Activated CD4-positive, alpha-beta T cell treated with anti-CD3 and anti-CD28 coated beads, Interleukin-2, amount 50 U/mL, for 16 hours (primary cell): ENCODE data around the gene FAM43A.
A peak's percentile ranks its signal among the peaks of the same experiment; 100 is the strongest.

Source experiments
- DNase-seq: peaks from one replicate; pipeline ENCODE4 v3.0.0-alpha.2; 2020

The FAM43A gene

DNA sequence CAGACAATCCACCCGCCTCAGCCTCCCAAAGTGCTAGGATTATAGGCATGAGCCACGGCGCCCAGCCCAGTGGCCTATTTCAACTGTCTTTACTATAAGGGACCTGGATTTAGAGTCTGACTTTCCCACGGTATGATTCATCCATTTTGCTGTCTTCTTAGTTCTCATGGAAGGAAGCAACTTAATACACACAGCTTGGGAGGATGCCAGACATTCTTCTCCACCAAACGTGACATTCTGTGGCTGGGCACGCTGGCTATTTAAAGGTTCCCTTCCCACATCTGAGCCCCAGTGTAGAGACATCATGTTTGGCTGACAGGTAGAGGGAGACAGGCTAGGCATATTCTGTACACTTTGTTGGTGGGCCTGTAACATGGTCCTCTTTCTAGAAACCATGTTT lies 26.2 kb downstream of the FAM43A start:
- no peak for DNase-seq

DNA sequence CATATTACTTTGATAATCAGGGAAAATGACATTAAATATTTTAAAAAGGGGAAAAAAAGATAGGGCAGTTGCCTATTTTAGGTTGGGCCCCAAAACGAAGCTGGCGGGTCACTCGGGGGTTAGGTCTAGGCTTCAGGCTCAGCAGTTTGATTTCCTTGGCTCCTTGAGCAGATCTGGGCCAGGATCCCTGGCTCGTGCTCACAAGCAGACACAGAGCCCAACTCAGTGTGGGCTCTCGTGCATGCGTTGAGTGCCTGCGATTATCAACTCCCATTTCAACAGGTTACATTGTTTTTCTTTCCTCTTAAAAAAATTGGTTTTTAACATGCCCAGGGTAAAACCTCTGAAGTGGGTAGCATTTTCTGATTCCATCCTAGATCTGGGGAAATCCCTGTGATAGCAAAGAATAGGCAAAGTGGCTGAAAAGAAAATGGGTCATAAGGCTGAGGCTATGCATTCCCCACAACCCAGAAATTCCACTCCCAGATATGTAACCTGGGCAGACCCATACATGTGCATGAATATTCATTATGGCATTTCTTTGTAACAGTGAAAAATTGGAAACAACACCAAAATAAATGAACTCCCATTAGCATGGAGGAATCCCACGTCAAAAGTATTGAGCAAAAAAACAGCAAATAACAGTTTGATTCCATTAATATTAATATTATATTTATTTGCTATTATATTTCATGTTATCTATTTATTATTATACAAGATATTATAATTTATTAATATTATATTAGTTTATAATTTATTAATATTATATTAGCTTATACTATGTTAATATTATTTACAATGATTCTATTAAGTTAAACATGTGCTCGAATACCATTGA lies 27.8 kb downstream of the FAM43A start:
- DNase-seq = no peak

DNA sequence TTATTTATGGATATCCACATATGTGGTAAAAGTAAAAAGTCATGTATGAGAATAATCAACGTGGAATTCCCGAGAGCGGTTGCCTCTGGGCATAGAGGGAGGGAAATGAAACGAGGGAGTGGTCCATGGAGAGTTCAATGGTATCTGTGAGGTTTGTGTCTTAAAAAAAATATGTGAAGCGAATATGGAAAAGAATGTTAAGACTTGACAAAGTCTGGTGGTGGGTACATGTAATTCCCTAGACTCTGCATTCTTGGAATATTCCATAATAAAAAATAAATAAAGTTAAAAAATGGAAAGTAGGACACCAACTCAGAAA lies 28.4 kb downstream of the FAM43A start:
- DNase-seq = no peak

DNA sequence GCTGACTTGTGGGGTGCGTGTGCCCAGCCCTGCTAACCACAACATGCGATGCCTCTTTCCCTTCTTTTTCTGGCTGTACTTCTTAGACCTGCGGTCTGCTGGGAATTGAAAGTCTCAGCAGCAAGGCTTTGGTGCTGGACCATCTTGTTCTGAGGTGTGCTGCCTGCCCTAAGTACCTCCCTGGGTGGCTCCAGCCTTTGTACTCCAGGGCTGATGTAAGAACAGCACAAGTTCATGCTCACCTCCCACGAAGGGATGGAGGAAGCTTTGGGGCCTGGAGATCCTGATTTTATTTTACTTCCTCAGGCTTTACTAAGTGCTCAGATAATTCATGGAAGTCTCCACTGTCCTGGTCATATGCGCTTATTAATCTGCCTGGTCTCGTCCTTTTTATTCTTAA lies 28.9 kb downstream of the FAM43A start:
- no peak for DNase-seq

DNA sequence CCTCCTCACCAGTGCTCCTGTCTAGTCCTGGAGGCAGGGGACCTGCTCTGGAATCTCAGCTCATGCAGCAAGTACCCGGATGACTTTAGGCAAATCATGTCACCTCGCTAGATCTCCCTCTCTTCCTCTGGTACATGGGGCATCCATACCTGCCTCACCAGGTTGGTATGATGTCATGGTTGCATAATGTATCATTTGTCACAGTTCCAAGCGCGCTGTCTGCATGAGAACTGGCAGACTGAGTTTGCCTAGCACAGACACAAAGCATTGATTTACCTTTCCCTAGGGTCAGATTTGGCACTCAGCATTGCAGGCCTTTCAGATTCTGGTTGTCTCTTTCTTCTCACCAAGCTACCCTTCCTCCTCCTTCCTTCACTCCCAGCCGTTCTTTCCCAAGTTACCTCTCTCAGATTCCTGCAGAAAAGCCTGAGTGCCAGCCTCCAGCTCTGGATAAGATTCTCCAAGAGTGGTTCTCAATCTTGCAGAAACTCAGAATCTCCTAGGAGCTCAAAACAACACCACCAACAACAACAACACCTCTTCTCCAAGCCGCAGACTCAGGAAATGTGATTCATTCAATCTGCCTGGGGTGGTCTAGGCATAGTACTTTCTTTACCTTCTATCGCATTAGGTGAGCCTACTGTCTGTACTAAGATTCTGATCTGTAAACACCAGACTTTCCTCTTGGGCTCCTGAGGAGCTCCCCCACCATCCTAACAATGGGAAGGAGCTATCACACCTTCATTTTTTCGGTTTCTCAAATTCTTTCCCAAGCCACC lies 29.5 kb downstream of the FAM43A start:
- peak; percentile 37 for DNase-seq

DNA sequence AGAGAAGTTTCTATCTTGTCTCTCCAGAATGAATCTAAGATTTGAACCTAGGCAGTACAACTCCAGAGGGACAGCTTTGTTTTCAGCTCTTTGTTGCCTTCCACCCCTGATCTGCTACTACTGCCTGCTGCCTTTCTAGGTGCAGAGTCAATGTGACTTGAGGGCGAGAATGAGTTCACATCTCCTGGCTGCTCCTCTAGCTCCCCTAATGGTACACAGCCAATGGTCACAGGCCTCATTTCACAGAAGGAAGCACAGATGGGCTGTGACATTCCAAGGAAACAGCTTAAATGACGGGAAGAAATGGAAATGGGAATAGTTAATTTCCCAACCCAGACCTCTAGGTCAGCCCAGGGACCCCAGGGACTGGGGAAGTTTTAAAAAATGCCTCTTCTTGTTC lies 32.4 kb downstream of the FAM43A start:
- no peak for DNase-seq

DNA sequence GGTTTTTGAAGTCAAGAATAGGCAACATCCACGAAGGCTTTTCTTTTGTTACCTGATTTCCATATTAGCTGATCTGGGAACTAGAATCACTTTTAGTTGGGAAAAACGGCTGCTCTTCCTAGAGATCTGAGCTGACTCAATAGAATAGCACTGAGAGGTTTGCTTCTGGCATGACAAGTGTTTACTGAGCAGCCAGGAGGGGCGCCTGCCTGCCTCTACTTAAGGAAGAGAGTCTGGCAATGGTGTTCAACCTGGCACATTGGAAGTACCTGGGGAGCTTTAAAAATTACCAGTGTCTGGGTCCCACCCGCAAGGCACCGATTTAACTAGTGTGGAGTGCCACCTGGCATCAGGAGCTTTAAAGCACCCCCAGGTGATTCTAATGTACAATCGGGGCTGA lies 34.4 kb downstream of the FAM43A start:
- no peak for DNase-seq

DNA sequence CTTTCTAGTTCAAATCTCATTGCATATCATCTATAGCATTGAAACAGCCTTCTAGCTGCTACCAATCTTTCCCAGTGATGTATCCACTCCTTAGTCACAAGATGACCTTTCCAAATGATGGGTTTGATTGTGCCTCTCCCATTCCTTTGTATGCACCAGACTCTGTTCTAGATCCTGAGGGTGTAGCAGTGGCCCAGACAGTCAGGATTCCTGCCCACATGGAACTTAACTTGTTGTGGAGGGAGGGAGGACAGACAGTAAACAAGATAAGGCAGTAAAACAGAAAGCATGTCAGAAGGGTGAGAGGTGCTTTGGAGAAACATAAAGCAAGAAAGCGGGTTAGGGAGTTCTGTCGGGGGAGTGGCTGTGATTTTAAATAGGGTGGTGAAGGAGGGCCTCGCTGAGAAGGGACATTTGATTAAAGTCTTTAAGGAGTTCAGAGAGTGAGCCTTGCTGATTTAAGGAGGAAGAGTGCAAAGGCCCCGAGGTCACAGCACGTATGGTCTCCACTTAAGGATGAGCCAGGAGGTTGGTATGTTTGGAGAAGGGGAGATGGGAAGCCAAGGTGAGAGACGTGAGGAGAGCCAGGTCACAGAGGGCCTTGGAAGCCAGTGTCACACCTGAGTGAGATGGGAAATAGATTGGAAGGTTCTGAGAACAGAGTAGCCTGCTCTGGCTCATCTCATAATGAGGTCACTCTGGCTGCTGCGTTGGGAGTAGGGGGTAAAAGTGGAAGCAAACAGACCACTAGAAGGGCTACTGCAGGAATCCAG lies 38.3 kb downstream of the FAM43A start:
- DNase-seq = no peak

DNA sequence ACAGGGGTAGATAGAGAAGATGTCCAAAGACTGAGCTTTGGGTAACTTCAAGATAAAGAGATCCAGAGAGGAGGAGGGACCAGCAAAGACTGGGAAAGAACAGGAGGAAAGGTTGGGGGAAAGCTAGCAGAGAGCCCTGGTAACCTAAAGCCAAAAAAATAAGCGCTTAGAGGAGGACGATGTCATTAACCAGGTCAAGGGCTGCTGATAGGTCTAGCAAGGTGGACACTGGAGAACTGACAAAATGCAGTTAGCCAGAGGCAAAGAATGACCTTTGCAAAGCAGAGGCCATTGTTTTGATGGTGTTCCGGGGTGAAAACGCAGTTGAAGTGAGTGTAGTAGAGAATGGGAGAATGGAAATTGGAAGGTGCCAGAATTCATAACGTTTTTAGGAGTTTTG lies 39.7 kb downstream of the FAM43A start:
- DNase-seq = no peak

DNA sequence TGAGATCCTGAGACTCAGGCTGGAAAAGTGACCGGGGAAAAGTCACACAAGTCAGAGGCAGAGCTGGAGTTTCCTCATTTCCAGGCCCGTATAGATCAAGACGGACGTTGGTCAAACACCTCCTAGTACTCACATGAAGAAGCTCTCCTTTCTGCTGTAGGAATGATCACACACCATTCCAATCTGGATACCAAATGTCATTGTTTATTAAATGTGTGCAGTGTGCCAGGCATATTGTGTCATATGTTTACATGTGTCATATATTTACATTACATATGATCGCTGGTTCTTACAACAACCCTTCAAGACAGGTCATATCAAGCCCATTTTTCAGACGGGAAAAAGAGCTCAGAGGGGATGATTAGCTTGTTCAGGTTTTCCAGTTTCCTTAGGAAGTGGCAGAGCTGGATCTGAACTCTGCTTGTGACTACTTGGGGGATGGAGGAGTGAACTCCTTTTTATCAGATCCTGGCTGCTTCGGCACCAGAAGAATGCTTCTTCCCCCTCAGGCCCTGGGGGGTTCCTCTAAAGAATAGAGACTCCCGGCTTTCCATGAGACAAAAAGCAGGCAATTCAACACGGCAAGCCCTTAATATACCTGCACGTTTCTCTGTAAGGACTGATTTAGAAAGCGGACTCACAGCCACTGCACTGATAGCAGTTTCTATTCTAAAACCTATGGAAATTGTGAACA lies 41.9 kb downstream of the FAM43A start:
- DNase-seq = no peak

DNA sequence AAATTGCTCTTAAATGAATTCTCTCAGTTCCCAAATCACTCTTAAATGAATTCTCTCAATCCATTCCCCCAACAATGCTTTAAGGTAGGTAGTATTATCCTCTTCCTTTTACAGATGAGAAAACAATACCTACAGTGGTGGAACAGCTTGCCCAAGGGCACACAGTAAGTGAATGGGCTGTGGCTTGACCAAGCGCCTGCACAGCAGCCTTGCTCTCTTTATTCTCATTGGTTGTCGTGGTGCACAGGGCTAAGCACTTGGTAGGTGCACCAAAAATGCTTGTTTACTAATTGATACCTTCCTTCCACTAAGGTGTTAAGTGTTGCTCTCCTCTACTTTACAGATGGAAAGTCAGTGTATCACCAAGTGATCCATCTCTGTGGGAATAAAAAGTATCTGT lies 43.3 kb downstream of the FAM43A start:
- DNase-seq = no peak

DNA sequence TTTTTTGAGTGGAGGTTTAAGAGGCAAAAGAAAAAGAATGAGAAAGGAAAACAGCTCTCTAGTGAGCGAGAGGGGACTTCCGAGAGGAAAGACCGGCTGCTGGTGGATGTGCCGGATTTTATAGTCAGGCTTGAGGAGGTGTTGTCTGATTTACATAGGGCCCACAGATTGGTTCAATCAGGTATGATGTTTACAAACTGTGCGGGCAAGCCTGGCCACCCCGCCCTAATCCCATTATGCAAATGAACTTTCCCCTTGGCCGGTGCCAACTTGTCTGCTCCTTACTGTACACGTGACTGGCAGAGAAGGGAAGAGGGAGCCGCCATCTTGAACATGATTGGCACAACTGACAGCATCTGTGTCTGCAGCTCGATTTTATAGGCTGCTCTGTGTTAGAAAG lies 44.7 kb downstream of the FAM43A start:
- no peak for DNase-seq

DNA sequence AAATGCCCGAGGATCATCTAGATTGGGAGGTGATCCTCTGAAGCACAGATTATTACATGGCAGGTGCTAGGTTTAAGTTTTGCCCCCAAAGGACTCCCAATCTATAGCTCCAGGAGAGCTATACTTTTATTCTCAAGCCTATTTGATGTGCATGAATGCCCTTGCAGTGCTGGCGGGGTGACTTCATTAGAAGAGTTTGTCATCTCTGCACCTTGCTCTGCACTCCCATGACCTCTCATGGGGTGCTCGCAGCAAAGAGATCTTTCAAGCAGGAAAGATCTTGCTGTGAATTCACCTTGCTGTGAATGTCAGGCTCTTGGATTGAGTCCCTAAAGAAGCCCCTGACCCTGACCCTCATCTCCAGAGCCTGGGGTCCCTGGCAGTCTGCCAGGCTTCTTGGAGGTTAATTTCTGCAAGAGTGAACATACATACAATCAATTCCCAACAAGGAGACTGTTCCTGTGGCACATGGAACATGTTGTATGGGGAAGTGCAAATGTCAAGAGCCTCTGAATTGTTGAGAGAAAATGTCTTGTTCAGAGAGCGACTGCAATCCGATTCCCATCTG lies 45.9 kb downstream of the FAM43A start:
- no peak for DNase-seq

DNA sequence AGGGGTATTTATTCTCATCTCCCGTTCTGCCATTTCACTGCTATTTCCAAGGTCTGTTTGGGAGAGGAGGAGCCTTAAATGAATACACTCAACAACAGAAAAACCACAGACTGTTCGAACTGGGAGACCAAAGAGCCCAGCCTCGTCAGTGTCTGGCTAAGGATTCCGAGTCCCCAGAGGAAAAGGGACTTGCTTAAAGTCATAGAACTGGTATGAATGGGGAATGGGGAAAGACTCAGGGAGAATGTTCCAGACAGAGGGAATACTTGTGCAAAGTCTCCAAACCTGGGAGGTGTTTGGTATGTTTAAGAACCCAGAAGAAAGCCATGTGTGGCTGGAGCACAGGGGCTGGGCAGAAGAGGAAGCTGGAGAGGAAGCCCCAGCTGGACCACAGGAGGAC lies 46.9 kb downstream of the FAM43A start:
- DNase-seq = no peak

DNA sequence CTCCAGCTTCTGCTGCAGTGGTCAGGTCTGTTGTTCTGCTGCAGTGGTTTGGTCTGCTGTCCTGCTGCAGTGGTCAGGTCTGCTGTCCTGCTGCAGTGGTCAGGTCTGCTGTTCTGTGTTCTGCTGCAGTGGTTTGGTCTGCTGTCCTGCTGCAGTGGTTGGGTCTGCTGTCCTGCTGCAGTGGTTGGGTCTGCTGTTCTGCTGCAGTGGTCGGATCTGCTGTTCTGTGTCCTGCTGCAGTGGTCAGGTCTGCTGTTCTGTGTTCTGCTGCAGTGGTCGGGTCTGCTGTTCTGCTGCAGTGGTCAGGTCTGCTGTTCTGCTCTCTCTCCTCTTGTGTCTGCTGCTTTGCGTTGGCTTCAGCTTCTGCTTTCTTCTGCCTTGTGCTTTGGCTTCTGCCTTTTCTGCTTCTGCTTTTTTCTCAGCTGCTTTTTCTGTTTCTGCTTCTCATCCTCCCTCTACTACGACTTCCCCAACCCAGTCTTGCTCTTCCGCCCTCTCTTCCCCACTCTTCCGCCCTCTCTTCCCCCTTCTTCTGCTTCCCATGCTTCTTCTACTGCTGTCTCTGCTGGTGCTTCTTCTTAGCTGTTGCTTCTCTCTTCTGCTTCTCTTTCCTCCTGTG lies 50.7 kb downstream of the FAM43A start:
- no peak for DNase-seq

DNA sequence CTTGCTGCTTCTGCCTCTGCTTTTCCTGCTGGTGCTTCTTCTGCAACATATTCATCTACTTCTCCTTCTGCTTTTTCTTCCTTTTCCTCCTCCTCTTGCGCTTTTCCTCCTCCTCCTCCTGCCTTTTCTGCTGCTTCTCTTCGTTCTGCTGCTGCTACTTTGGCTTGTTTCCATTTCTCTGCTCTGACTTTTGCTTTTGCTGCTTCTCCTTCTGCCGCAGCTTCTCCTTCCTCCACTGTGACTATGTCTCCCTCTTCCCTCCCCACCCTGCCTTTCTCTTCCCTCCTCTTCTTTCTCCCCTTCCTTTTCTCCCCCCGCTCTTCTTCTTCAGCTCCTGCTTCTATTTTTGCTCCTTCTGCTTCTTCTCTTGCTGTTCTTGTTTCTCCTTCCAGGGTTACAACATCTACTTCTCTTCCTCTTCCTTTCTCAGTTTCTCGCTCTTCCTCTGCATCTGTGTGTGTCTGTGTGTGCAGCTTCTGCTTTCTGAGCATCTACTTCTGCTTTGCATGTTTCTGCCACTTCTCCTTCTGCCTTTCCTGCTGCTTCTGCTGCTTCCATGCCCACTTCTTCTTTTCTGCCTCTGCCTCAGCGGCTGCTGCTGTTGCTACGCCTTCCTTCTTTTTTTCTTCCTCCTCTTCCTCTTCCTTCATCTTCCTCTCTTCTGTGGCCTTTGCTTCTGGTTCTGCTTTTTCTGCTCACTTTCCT lies 51.4 kb downstream of the FAM43A start:
- DNase-seq = no peak
